GM23338 (cell line): Measurements from ENCODE around the gene LYPLAL1. TPM values are rescaled to one million over a fixed set of nuclear protein-coding genes. Genes with fewer than 3 reads are reported as not detected.

Experiments used
- ATAC-seq: fragments of 200-7000 bp; cut with Tn5 transposase; 3 replicates; pipeline ENCODE4 v1.9.1; 2020
- DNase-seq: peaks from one replicate; pipeline ENCODE4 v3.0.0-alpha.2; 2015; ENCODE audit warnings: low spot score
- H2AFZ ChIP-seq: fragments of 200-600 bp; sonication (generic); 2 replicates; pipeline ENCODE4 v1.8.0; 2016; ENCODE audit warnings: antibody characterized with exemption, mild to moderate bottlenecking, moderate library complexity
- H3F3A ChIP-seq: fragments of 200-600 bp; sonication (generic); replicated peaks from 2 replicates; pipeline ENCODE4 v1.8.0; 2017; ENCODE audit warnings: antibody characterized with exemption, mixed run types, low read depth
- H3K27ac ChIP-seq: fragments of 200-600 bp; sonication (generic); 2 replicates; pipeline ENCODE4 v1.6.1; 2016; ENCODE audit warnings: low read depth
- H3K27me3 ChIP-seq: fragments of 200-600 bp; sonication (generic); 2 replicates; pipeline ENCODE4 v1.8.0; 2016; ENCODE audit warnings: mild to moderate bottlenecking, mixed run types, moderate library complexity; ENCODE audit not compliant: insufficient read depth
- H3K36me3 ChIP-seq: fragments of 200-600 bp; sonication (generic); 2 replicates; pipeline ENCODE4 v1.8.0; 2016; ENCODE audit warnings: mild to moderate bottlenecking; ENCODE audit not compliant: insufficient read depth
- H3K4me1 ChIP-seq: fragments of 200-600 bp; sonication (generic); 2 replicates; pipeline ENCODE4 v1.8.0; 2016; ENCODE audit warnings: mild to moderate bottlenecking, moderate library complexity; ENCODE audit not compliant: insufficient read depth
- H3K4me2 ChIP-seq: fragments of 200-600 bp; sonication (generic); 2 replicates; pipeline ENCODE4 v1.7.1; 2017; ENCODE audit warnings: mixed run types
- H3K4me3 ChIP-seq: fragments of 200-600 bp; sonication (generic); 2 replicates; pipeline ENCODE4 v1.6.1; 2016; ENCODE audit warnings: mixed run types
- H3K79me2 ChIP-seq: fragments of 200-600 bp; sonication (generic); replicated peaks from 2 replicates; pipeline ENCODE4 v1.8.0; 2017; ENCODE audit warnings: mild to moderate bottlenecking; ENCODE audit not compliant: insufficient read depth
- H3K9me2 ChIP-seq: fragments of 200-600 bp; sonication (generic); 2 replicates; pipeline ENCODE4 v1.8.0; 2017; ENCODE audit not compliant: insufficient read depth
- H4K20me1 ChIP-seq: fragments of 200-600 bp; sonication (generic); replicated peaks from 2 replicates; pipeline ENCODE4 v1.8.0; 2017; ENCODE audit warnings: mild to moderate bottlenecking; ENCODE audit not compliant: insufficient read depth
- H3K27ac Mint-ChIP-seq: 2 replicates; pipeline ENCODE4 v1.8.0; 2020; ENCODE audit warnings: inconsistent platforms, mild to moderate bottlenecking, moderate library complexity, mixed read lengths
- H3K27me3 Mint-ChIP-seq: 3 replicates; pipeline ENCODE4 v1.8.0; 2022; ENCODE audit warnings: low read depth, mild to moderate bottlenecking, moderate library complexity, mixed read lengths, inconsistent platforms; ENCODE audit not compliant: insufficient read depth, poor library complexity
- H3K36me3 Mint-ChIP-seq: 3 replicates; pipeline ENCODE4 v1.8.0; 2021; ENCODE audit warnings: low read depth, mild to moderate bottlenecking, inconsistent platforms, moderate library complexity, mixed read lengths
- H3K4me1 Mint-ChIP-seq: 3 replicates; pipeline ENCODE4 v1.8.0; 2020; ENCODE audit warnings: mild to moderate bottlenecking, inconsistent platforms, mixed read lengths
- H3K4me3 Mint-ChIP-seq: 3 replicates; pipeline ENCODE4 v1.8.0; 2021; ENCODE audit warnings: moderate library complexity, mild to moderate bottlenecking, inconsistent platforms, mixed read lengths
- H3K9me3 Mint-ChIP-seq: 3 replicates; pipeline ENCODE4 v1.8.0; 2020; ENCODE audit warnings: moderate library complexity, mild to moderate bottlenecking, inconsistent platforms, mixed read lengths
- CREB1 ChIP-seq: fragments of 250-450 bp; sonication (Bioruptor Pico); IDR thresholded peaks from 2 replicates; pipeline ENCODE4 v1.5.0; 2020; ENCODE audit warnings: low read depth, mild to moderate bottlenecking, moderate library complexity
- EZH2 ChIP-seq: fragments of 200-600 bp; sonication (generic); IDR thresholded peaks from one replicate; pipeline ENCODE4 v1.8.0; 2017; ENCODE audit warnings: antibody characterized with exemption, mild to moderate bottlenecking, low read depth; ENCODE audit not compliant: unreplicated experiment
- EZH2phosphoT487 ChIP-seq: fragments of 200-600 bp; sonication (generic); IDR thresholded peaks from one replicate; pipeline ENCODE4 v1.8.1; 2018; ENCODE audit warnings: antibody characterized with exemption; ENCODE audit not compliant: unreplicated experiment
- JUNB ChIP-seq: IDR thresholded peaks from one replicate; pipeline ENCODE4 v1.6.1; 2016; ENCODE audit warnings: antibody characterized with exemption; ENCODE audit not compliant: unreplicated experiment
- NANOG ChIP-seq: IDR thresholded peaks from 2 replicates; pipeline ENCODE4 v1.6.1; 2016; ENCODE audit warnings: antibody characterized with exemption, borderline replicate concordance
- POLR2AphosphoS5 ChIP-seq: IDR thresholded peaks from 2 replicates; pipeline ENCODE4 v1.6.1; 2016; ENCODE audit warnings: antibody characterized with exemption, low read depth
- ZNF114 ChIP-seq: fragments of 250-450 bp; sonication (Bioruptor Pico); IDR thresholded peaks from 2 replicates; pipeline ENCODE4 v1.5.0; 2020; ENCODE audit warnings: mild to moderate bottlenecking, moderate library complexity
- ZNF331 ChIP-seq: fragments of 250-450 bp; sonication (Bioruptor Pico); IDR thresholded peaks from 2 replicates; pipeline ENCODE4 v1.5.0; 2020; ENCODE audit warnings: low read depth, mild to moderate bottlenecking, moderate library complexity
- polyA plus RNA-seq: library from polyadenylated mRNA; unstranded; fragments of >200 nt; fragmentation: Nextera tagmentation; extraction: Ambion mirVana; gene quantifications from 2 replicates; pipeline ENCODE4 v1.2.1, GENCODE V29; 2016
- total RNA-seq: library from RNA; depleted of rRNA; stranded (reverse); fragments of >200 nt; shearing (Covaris generic); gene quantifications from 2 replicates; pipeline ENCODE4 v1.2.3, GENCODE V29; 2014
- TF ChIP-seq, protein P1 (sequence below): fragments of 250-450 bp; sonication (Bioruptor Pico); IDR thresholded peaks from 2 replicates; pipeline ENCODE4 v1.5.0; 2020; ENCODE audit warnings: mild to moderate bottlenecking, moderate library complexity
- TF ChIP-seq, protein P2 (sequence below), 2 experiments: fragments of 200-600 bp in 1 of 2; sonication (generic) in 1 of 2; conservative IDR thresholded peaks; 2 replicates each; pipeline versions ENCODE4 v1.5.1 to v1.6.1; 2016 to 2017; ENCODE audit warnings: antibody characterized with exemption in 2 of 2, low read depth in 2 of 2, mild to moderate bottlenecking in 2 of 2, moderate library complexity in 1 of 2
- TF ChIP-seq, protein P3 (sequence below): IDR thresholded peaks from 2 replicates; pipeline ENCODE4 v1.6.1; 2016; ENCODE audit warnings: antibody characterized with exemption

The LYPLAL1 gene
- total and polyA plus RNA-seq, 2 experiments from 2014 or later: 9.9 to 60.2 TPM

DNA sequence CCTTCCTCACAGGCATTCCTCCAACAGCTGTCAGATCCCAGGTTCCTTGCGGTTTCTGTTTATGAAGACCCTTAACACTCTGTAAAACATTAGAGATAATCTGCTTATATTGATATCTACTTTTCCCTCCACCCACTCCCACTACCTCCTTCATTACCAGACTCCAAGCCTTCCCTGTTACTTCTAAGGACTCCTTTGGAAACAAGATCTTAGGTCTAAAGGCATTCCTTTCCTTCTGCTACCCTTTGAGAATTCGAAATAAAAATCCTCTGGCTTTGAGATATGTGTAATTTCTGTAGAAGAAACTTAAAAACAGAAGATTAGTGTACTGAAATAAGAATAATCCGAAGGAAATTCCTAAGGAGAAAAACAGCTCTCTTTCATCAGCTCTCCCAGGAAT is 23.7 kb upstream of the LYPLAL1 start (continued):
- TF ChIP-seq, protein P1, sequence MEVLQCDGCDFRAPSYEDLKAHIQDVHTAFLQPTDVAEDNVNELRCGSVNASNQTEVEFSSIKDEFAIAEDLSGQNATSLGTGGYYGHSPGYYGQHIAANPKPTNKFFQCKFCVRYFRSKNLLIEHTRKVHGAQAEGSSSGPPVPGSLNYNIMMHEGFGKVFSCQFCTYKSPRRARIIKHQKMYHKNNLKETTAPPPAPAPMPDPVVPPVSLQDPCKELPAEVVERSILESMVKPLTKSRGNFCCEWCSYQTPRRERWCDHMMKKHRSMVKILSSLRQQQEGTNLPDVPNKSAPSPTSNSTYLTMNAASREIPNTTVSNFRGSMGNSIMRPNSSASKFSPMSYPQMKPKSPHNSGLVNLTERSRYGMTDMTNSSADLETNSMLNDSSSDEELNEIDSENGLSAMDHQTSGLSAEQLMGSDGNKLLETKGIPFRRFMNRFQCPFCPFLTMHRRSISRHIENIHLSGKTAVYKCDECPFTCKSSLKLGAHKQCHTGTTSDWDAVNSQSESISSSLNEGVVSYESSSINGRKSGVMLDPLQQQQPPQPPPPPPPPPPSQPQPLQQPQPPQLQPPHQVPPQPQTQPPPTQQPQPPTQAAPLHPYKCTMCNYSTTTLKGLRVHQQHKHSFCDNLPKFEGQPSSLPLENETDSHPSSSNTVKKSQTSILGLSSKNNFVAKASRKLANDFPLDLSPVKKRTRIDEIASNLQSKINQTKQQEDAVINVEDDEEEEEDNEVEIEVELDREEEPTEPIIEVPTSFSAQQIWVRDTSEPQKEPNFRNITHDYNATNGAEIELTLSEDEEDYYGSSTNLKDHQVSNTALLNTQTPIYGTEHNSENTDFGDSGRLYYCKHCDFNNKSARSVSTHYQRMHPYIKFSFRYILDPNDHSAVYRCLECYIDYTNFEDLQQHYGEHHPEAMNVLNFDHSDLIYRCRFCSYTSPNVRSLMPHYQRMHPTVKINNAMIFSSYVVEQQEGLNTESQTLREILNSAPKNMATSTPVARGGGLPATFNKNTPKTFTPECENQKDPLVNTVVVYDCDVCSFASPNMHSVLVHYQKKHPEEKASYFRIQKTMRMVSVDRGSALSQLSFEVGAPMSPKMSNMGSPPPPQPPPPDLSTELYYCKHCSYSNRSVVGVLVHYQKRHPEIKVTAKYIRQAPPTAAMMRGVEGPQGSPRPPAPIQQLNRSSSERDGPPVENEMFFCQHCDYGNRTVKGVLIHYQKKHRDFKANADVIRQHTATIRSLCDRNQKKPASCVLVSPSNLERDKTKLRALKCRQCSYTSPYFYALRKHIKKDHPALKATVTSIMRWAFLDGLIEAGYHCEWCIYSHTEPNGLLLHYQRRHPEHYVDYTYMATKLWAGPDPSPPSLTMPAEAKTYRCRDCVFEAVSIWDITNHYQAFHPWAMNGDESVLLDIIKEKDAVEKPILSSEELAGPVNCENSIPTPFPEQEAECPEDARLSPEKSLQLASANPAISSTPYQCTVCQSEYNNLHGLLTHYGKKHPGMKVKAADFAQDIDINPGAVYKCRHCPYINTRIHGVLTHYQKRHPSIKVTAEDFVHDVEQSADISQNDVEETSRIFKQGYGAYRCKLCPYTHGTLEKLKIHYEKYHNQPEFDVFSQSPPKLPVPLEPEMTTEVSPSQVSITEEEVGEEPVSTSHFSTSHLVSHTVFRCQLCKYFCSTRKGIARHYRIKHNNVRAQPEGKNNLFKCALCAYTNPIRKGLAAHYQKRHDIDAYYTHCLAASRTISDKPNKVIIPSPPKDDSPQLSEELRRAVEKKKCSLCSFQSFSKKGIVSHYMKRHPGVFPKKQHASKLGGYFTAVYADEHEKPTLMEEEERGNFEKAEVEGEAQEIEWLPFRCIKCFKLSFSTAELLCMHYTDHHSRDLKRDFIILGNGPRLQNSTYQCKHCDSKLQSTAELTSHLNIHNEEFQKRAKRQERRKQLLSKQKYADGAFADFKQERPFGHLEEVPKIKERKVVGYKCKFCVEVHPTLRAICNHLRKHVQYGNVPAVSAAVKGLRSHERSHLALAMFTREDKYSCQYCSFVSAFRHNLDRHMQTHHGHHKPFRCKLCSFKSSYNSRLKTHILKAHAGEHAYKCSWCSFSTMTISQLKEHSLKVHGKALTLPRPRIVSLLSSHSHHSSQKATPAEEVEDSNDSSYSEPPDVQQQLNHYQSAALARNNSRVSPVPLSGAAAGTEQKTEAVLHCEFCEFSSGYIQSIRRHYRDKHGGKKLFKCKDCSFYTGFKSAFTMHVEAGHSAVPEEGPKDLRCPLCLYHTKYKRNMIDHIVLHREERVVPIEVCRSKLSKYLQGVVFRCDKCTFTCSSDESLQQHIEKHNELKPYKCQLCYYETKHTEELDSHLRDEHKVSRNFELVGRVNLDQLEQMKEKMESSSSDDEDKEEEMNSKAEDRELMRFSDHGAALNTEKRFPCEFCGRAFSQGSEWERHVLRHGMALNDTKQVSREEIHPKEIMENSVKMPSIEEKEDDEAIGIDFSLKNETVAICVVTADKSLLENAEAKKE (CRISPR knock-in tag): no peak
- TF ChIP-seq CREB1 (no peak), JUNB (no peak), ZNF331 (no peak), NANOG (no peak), EZH2phosphoT487 (no peak)
- TF ChIP-seq, protein P2, sequence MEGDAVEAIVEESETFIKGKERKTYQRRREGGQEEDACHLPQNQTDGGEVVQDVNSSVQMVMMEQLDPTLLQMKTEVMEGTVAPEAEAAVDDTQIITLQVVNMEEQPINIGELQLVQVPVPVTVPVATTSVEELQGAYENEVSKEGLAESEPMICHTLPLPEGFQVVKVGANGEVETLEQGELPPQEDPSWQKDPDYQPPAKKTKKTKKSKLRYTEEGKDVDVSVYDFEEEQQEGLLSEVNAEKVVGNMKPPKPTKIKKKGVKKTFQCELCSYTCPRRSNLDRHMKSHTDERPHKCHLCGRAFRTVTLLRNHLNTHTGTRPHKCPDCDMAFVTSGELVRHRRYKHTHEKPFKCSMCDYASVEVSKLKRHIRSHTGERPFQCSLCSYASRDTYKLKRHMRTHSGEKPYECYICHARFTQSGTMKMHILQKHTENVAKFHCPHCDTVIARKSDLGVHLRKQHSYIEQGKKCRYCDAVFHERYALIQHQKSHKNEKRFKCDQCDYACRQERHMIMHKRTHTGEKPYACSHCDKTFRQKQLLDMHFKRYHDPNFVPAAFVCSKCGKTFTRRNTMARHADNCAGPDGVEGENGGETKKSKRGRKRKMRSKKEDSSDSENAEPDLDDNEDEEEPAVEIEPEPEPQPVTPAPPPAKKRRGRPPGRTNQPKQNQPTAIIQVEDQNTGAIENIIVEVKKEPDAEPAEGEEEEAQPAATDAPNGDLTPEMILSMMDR (conservative IDR thresholded peaks at IDR 0.05; ENCODE audit: low read depth in 2 of 2): no peak

DNA sequence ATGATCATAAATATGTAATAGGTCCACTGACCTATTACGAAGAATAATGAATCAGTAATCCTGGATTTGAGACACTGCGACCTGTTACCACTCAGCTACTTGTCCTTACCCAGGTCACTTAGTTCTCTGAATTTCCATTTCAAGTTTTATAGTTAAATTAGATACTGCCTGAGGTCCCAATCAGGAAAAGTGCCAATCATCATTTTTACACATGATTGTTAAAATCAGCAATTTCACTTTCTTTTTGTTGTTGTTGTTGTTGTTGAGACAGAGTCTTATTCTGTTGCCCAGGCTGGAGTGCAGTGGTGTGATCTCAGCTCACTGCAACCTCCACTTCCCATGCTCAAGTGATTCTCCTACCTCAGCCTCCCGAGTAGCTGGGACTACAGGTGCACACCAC is 22.8 kb upstream of the LYPLAL1 start:
- H3K27ac Mint-ChIP-seq: no peak overlapping the region
- no peak overlapping the region for H2AFZ ChIP-seq
- no peaks in the 10 kb centered on the region for H3K36me3 Mint-ChIP-seq
- no peak overlapping the region for H3K27ac ChIP-seq
- H3K4me1 Mint-ChIP-seq: no peaks in the 10 kb centered on the region; the same call in 2 of the 3 replicates
- H4K20me1 ChIP-seq: no peaks in the 10 kb centered on the region
- no peaks in the 10 kb centered on the region; the same call in 1 of the 2 replicates for H3K9me2 ChIP-seq
- DNase-seq (no peak), ATAC-seq (no peak)
- H3K4me1 ChIP-seq: no peaks in the 10 kb centered on the region
- H3K36me3 ChIP-seq: no peaks in the 10 kb centered on the region
- no peak overlapping the region for H3K4me3 Mint-ChIP-seq
- no peak overlapping the region for H3K4me2 ChIP-seq
- no peaks in the 10 kb centered on the region for H3K27me3 ChIP-seq
- H3F3A ChIP-seq: no peaks in the 10 kb centered on the region
- H3K27me3 Mint-ChIP-seq: no peaks in the 10 kb centered on the region
- no peaks in the 10 kb centered on the region for H3K9me3 Mint-ChIP-seq
- no peaks in the 10 kb centered on the region for H3K79me2 ChIP-seq
- no peak overlapping the region for H3K4me3 ChIP-seq
- TF ChIP-seq, protein P2 (conservative IDR thresholded peaks at IDR 0.05; ENCODE audit: low read depth in 2 of 2): no peak
- TF ChIP-seq EZH2phosphoT487 (no peak), ZNF114 (CRISPR knock-in tag) (no peak), EZH2 (no peak), POLR2AphosphoS5 (no peak)
- TF ChIP-seq, protein P3, sequence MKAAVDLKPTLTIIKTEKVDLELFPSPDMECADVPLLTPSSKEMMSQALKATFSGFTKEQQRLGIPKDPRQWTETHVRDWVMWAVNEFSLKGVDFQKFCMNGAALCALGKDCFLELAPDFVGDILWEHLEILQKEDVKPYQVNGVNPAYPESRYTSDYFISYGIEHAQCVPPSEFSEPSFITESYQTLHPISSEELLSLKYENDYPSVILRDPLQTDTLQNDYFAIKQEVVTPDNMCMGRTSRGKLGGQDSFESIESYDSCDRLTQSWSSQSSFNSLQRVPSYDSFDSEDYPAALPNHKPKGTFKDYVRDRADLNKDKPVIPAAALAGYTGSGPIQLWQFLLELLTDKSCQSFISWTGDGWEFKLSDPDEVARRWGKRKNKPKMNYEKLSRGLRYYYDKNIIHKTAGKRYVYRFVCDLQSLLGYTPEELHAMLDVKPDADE: no peak
